ENCODE results near the gene NEIL3. TPM values are rescaled to one million over a fixed set of nuclear protein-coding genes. Genes with fewer than 3 reads are reported as not detected.

Gene NEIL3
- total and polyA plus RNA-seq, 2 donors (not counting 1 experiment from before 2014, with no cell fraction given): 0.15 TPM; not detected in 1

GRCh38 chr4:177267911-177268310 is 41.8 kb upstream of the NEIL3 start:
- CTCF ChIA-PET: no interaction called here
- H3K79me2 ChIP-seq (ENCODE audit: control insufficient read depth, insufficient read depth, low read length): no peaks in the 10 kb centered on the region
- no peak for DNase-seq

GRCh38 chr4:177271091-177271490 is 38.6 kb upstream of the NEIL3 start:
- no peaks in the 10 kb centered on the region for H3K4me1 ChIP-seq (ENCODE audit: control insufficient read depth in 2 of 2, insufficient read depth in 2 of 2, low read length in 2 of 2)
- Mint-ChIP-seq H3K9me3 (ENCODE audit: insufficient read depth) (no peaks in the 10 kb centered on the region), H3K4me1 (no peaks in the 10 kb centered on the region), H3K4me3 (no peak overlapping the region), H3K27me3 (peaks cover 6% of the 10 kb centered on the region), H3K27ac (no peak overlapping the region)
- no peaks in the 10 kb centered on the region for H3K79me2 ChIP-seq (ENCODE audit: control insufficient read depth, insufficient read depth, low read length)
- H3K27me3 ChIP-seq (replicated peaks in 1 of 4; ENCODE audit: control extremely low read depth in 1 of 4, control insufficient read depth in 3 of 4, insufficient read depth in 4 of 4, low read length in 3 of 4): no peaks in the 10 kb centered on the region
- no peak overlapping the region for H3K9ac ChIP-seq (ENCODE audit: low read length)
- H3K9me3 ChIP-seq (ENCODE audit: control extremely low read depth in 1 of 3, control insufficient read depth in 2 of 3, insufficient read depth in 1 of 3, low read length in 2 of 3): peaks cover 0 to 2% (median 0%) of the 10 kb centered on the region in 3 donors
- no peaks in the 10 kb centered on the region for H3K36me3 ChIP-seq (replicated peaks in 1 of 2; ENCODE audit: control extremely low read depth in 1 of 2, control insufficient read depth in 1 of 2, extremely low read depth in 1 of 2, insufficient read depth in 2 of 2, low read length in 1 of 2)
- TF ChIP-seq EZH2 (IDR thresholded peaks at IDR 0.05; ENCODE audit: borderline replicate concordance, insufficient read depth, low read depth, low read length, poor library complexity, severe bottlenecking) (no peak), CTCF (IDR thresholded peaks at IDR 0.05) (no peak)
- no peak overlapping the region for H3K27ac ChIP-seq (ENCODE audit: low read length in 2 of 2)
- WGBS (ENCODE audit: insufficient coverage): no CpG with 5 or more reads among the region's 1 CpG
- POLR2A ChIA-PET: no interaction called here
- H3K4me2 ChIP-seq (replicated peaks; ENCODE audit: low read depth, low read length, poor library complexity, severe bottlenecking): no peak overlapping the region
- no peak overlapping the region for H3K4me3 ChIP-seq (ENCODE audit: control extremely low read depth in 1 of 5, extremely low read depth in 1 of 5, insufficient read depth in 1 of 5, low read depth in 2 of 5, low read length in 4 of 5)
- intact Hi-C loops (cut with micrococcal nuclease): no loop called here
- ATAC-seq (ENCODE audit: low read depth) (no peak), DNase-seq (no peak)
- no peak overlapping the region for H2AFZ ChIP-seq (ENCODE audit: insufficient read depth, low read depth, low read length, poor library complexity, severe bottlenecking)
- no peaks in the 10 kb centered on the region for H4K20me1 ChIP-seq (ENCODE audit: control insufficient read depth, insufficient read depth, low read length, poor library complexity, severe bottlenecking)
- CTCF ChIA-PET: no interaction called here

More at GRCh38 chr4:177267911-177268310, 41.8 kb upstream of the NEIL3 start:
- no peaks in the 10 kb centered on the region for H3K36me3 ChIP-seq (replicated peaks in 1 of 2; ENCODE audit: control extremely low read depth in 1 of 2, control insufficient read depth in 1 of 2, extremely low read depth in 1 of 2, insufficient read depth in 2 of 2, low read length in 1 of 2)
- H3K9me3 ChIP-seq (ENCODE audit: control extremely low read depth in 1 of 3, control insufficient read depth in 2 of 3, insufficient read depth in 1 of 3, low read length in 2 of 3): no peaks in the 10 kb centered on the region
- TF ChIP-seq EZH2 (IDR thresholded peaks at IDR 0.05; ENCODE audit: borderline replicate concordance, insufficient read depth, low read depth, low read length, poor library complexity, severe bottlenecking): no peak
- no peak for TF ChIP-seq CTCF (IDR thresholded peaks at IDR 0.05)
- H3K4me3 ChIP-seq (ENCODE audit: control extremely low read depth in 1 of 5, extremely low read depth in 1 of 5, insufficient read depth in 1 of 5, low read depth in 2 of 5, low read length in 4 of 5): no peak overlapping the region
- H4K20me1 ChIP-seq (ENCODE audit: control insufficient read depth, insufficient read depth, low read length, poor library complexity, severe bottlenecking): no peaks in the 10 kb centered on the region
- ATAC-seq (ENCODE audit: low read depth): no peak
- Mint-ChIP-seq H3K27me3 (peaks cover 6% of the 10 kb centered on the region), H3K4me1 (no peaks in the 10 kb centered on the region), H3K9me3 (ENCODE audit: insufficient read depth) (no peaks in the 10 kb centered on the region), H3K27ac (no peak overlapping the region), H3K4me3 (no peak overlapping the region)
- no peaks in the 10 kb centered on the region for H3K4me1 ChIP-seq (ENCODE audit: control insufficient read depth in 2 of 2, insufficient read depth in 2 of 2, low read length in 2 of 2)
- H3K27me3 ChIP-seq (replicated peaks in 1 of 4; ENCODE audit: control extremely low read depth in 1 of 4, control insufficient read depth in 3 of 4, insufficient read depth in 4 of 4, low read length in 3 of 4): no peaks in the 10 kb centered on the region
- no peak overlapping the region for H3K9ac ChIP-seq (ENCODE audit: low read length)
- H3K27ac ChIP-seq (ENCODE audit: low read length in 2 of 2): no peak overlapping the region
- no peak overlapping the region for H2AFZ ChIP-seq (ENCODE audit: insufficient read depth, low read depth, low read length, poor library complexity, severe bottlenecking)
- POLR2A ChIA-PET: no interaction called here
- intact Hi-C loops (cut with micrococcal nuclease): no loop called here
- no CpG with 5 or more reads among the region's 3 CpGs for WGBS (ENCODE audit: insufficient coverage)
- H3K4me2 ChIP-seq (replicated peaks; ENCODE audit: low read depth, low read length, poor library complexity, severe bottlenecking): no peak overlapping the region
